ENCODE results near the gene TAF1C. TPM values are rescaled to one million over a fixed set of nuclear protein-coding genes. Genes with fewer than 3 reads are reported as not detected.

TAF1C gene
- total and polyA plus RNA-seq, 2 of the 8 experiments (the other 6 are each of a cell fraction or from before 2014, with no cell fraction given) = 44.6 to 63.8 TPM

GRCh38 chr16:84144209-84144858 lies 42.5 kb downstream of the TAF1C start (continued):
- TF ChIP-seq CTBP2 (IDR thresholded peaks at IDR 0.05; ENCODE audit: borderline replicate concordance, insufficient read depth, insufficient read length, low read length) (peak; percentile 23), KDM4A (IDR thresholded peaks at IDR 0.05; ENCODE audit: low read depth, low read length, severe bottlenecking) (peak; percentile 4)
